ENCODE measurements around the gene VIT. TPM values are rescaled to one million over a fixed set of nuclear protein-coding genes. Genes with fewer than 3 reads are reported as not detected.

VIT gene
- total and polyA plus RNA-seq, 2 experiments from 2014 or later: 0.22 to 0.31 TPM

DNA sequence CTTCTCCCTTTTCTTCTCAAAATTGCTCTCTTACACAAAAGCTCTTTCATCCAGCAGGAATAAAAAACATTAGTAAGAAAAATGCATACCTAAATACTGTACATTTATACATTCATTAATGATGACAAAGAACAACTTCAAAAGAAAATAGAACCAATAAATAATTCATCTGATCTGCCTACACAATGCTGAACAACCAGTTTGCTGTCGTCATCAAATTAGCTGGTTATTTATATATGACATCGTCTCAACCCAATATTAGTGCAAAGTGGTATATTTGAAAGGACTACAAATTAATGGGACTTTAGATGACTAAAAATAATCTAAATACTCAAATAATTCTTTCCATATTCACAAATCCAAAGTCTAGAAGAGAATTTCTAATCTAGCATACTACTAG lies 24.8 kb upstream of the VIT start:
- H3K27me3 ChIP-seq (replicated peaks; ENCODE audit: insufficient read depth): no peaks in the 10 kb centered on the region
- DNase-seq: no peak
- H3K4me1 ChIP-seq (ENCODE audit: insufficient read depth): peaks cover 25% of the 10 kb centered on the region
- H3K4me2 ChIP-seq (ENCODE audit: unreplicated experiment): no peak overlapping the region
- 70 to 76% methylated on average over 2 of the region's 2 CpGs for WGBS, 2 experiments (ENCODE audit: low coverage in 1 of 2, low lambda C conversion rate in 2 of 2, missing lambda C conversion rate in 2 of 2)
- H4K20me1 ChIP-seq (ENCODE audit: insufficient read depth): no peaks in the 10 kb centered on the region
- no peaks in the 10 kb centered on the region for H3K9me2 ChIP-seq (ENCODE audit: insufficient read depth)
- H3F3A ChIP-seq (ENCODE audit: insufficient read depth): peaks cover 20% of the 10 kb centered on the region
- peak overlapping the region; percentile 47 for H3K27ac ChIP-seq
- in situ Hi-C loops (cut with MboI): no loop called here
- no peak overlapping the region for H3K4me3 ChIP-seq
- H2AFZ ChIP-seq: no peak overlapping the region
- H3K36me3 ChIP-seq (ENCODE audit: low read depth): no peaks in the 10 kb centered on the region
- no peaks in the 10 kb centered on the region for H3K9me3 ChIP-seq (ENCODE audit: low read depth)
- no peaks in the 10 kb centered on the region for H3K79me2 ChIP-seq (ENCODE audit: insufficient read depth)
- H3K9ac ChIP-seq: peak overlapping the region; percentile 15; the same call in 1 of the 2 replicates
- TF ChIP-seq EZH2phosphoT487 (IDR thresholded peaks at IDR 0.05; ENCODE audit: insufficient read depth, low read depth) (no peak), EZH2 (IDR thresholded peaks at IDR 0.05; ENCODE audit: insufficient read depth, poor library complexity, severe bottlenecking) (no peak)

DNA sequence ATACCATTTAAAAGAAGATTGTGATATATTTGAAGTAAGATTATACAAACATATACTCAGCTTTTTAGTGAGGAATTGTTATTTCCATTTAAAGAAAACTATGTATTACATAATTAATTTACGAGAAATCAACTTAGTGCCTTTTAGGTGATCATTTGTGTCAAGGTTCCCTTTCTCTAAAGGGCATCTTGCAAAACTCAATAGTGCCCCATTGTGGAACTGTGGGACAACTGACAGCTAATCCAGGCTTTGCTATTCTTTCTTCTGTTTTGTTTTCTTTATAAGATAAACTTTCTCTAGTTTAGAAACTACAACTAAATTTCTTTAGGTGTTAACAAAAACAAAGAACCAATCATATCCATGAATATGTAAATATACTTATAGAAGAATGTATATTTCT lies 24.3 kb upstream of the VIT start:
- H2AFZ ChIP-seq: no peak overlapping the region
- no peak overlapping the region for H3K4me2 ChIP-seq (ENCODE audit: unreplicated experiment)
- in situ Hi-C loops (cut with MboI): no loop called here
- no peaks in the 10 kb centered on the region for H3K36me3 ChIP-seq (ENCODE audit: low read depth)
- no peak overlapping the region for H3K27ac ChIP-seq
- no peaks in the 10 kb centered on the region for H3K9me3 ChIP-seq (ENCODE audit: low read depth)
- H3K9ac ChIP-seq: no peak overlapping the region
- peaks cover 25% of the 10 kb centered on the region for H3K4me1 ChIP-seq (ENCODE audit: insufficient read depth)
- H4K20me1 ChIP-seq (ENCODE audit: insufficient read depth): no peaks in the 10 kb centered on the region
- H3K79me2 ChIP-seq (ENCODE audit: insufficient read depth): no peaks in the 10 kb centered on the region
- H3F3A ChIP-seq (ENCODE audit: insufficient read depth): peaks cover 20% of the 10 kb centered on the region
- DNase-seq: peak; percentile 75
- H3K9me2 ChIP-seq (ENCODE audit: insufficient read depth): no peaks in the 10 kb centered on the region
- WGBS, 2 experiments (ENCODE audit: low coverage in 1 of 2, low lambda C conversion rate in 2 of 2, missing lambda C conversion rate in 2 of 2): 58 to 62% methylated on average over 1 of the region's 1 CpG
- TF ChIP-seq EZH2phosphoT487 (IDR thresholded peaks at IDR 0.05; ENCODE audit: insufficient read depth, low read depth) (no peak), EZH2 (IDR thresholded peaks at IDR 0.05; ENCODE audit: insufficient read depth, poor library complexity, severe bottlenecking) (no peak)
- H3K27me3 ChIP-seq (replicated peaks; ENCODE audit: insufficient read depth): no peaks in the 10 kb centered on the region
- no peak overlapping the region for H3K4me3 ChIP-seq

DNA sequence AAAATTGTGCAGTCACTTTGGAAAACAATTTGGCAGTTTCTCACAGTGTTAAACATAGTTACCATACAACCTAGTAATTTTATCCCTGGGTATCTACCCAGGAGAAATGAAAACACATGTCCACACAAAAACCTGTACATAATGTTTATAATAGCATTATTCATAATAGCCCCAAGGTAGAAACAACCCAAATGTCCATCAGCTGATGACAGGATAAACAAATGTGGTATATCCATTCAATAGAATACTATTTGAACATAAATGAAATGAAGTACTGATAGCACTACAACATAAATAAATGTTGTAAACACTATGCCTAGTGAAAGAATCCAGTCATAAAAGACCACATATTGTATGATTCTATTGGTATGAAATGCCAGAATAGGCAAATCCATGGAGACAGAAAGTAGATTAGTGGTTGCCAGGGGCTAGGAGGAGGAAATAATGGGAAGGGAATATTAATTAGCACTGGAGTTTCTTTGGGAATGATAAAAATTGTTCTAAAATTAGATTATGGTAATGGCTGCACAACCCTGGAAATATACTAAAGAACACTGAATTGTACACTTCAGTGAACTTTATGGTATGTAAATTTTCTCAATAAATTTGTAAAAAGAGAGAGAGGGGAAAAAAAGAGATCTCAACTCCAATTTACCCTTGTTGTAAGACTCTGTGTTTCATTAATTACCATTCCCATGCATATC lies 20.8 kb upstream of the VIT start:
- Histone ChIP-seq H3K27me3 (replicated peaks; ENCODE audit: insufficient read depth) (no peaks in the 10 kb centered on the region), H3K4me2 (ENCODE audit: unreplicated experiment) (no peak overlapping the region), H3K4me1 (ENCODE audit: insufficient read depth) (peaks cover 25% of the 10 kb centered on the region), H3K9ac (no peak overlapping the region), H3K79me2 (ENCODE audit: insufficient read depth) (no peaks in the 10 kb centered on the region), H3K27ac (no peak overlapping the region), H3F3A (ENCODE audit: insufficient read depth) (peaks cover 13% of the 10 kb centered on the region), H4K20me1 (ENCODE audit: insufficient read depth) (no peaks in the 10 kb centered on the region), H3K9me2 (ENCODE audit: insufficient read depth) (no peaks in the 10 kb centered on the region), H3K36me3 (ENCODE audit: low read depth) (no peaks in the 10 kb centered on the region), H3K4me3 (no peak overlapping the region), H3K9me3 (ENCODE audit: low read depth) (no peaks in the 10 kb centered on the region), H2AFZ (no peak overlapping the region)
- in situ Hi-C loops (cut with MboI): no loop called here
- DNase-seq: no peak
- no peak for TF ChIP-seq EZH2 (IDR thresholded peaks at IDR 0.05; ENCODE audit: insufficient read depth, poor library complexity, severe bottlenecking)
- TF ChIP-seq EZH2phosphoT487 (IDR thresholded peaks at IDR 0.05; ENCODE audit: insufficient read depth, low read depth): no peak

DNA sequence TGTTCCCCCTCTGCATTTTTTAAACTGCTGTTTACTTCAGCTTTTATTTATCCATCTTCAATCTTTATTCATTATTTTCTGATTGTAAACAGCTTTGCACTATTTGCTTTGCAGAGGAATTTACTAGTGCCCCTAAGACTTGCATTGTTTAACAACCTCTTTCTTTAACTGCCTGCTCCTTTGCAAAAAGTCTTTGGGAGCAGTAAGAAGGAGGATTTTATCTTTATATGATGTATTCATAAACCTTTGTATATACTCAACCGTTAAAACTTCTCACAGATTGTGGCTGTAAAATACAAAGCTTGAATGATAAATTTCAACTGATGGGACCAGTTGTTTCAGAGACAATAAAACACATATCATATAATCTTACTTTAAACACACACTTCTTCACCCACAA lies 20.1 kb upstream of the VIT start:
- H3K9me3 ChIP-seq (ENCODE audit: low read depth): no peaks in the 10 kb centered on the region
- 50 to 65% methylated on average over 1 of the region's 1 CpG for WGBS, 2 experiments (ENCODE audit: low coverage in 1 of 2, low lambda C conversion rate in 2 of 2, missing lambda C conversion rate in 2 of 2)
- no peak overlapping the region for H3K27ac ChIP-seq
- no peaks in the 10 kb centered on the region for H3K36me3 ChIP-seq (ENCODE audit: low read depth)
- H3F3A ChIP-seq (ENCODE audit: insufficient read depth): peaks cover 7% of the 10 kb centered on the region
- no peaks in the 10 kb centered on the region for H3K9me2 ChIP-seq (ENCODE audit: insufficient read depth)
- H4K20me1 ChIP-seq (ENCODE audit: insufficient read depth): no peaks in the 10 kb centered on the region
- H3K4me1 ChIP-seq (ENCODE audit: insufficient read depth): peaks cover 18% of the 10 kb centered on the region
- no peak overlapping the region for H2AFZ ChIP-seq
- in situ Hi-C loops (cut with MboI): no loop called here
- DNase-seq: no peak
- no peak overlapping the region for H3K4me3 ChIP-seq
- H3K79me2 ChIP-seq (ENCODE audit: insufficient read depth): no peaks in the 10 kb centered on the region
- no peak overlapping the region for H3K9ac ChIP-seq
- no peak for TF ChIP-seq EZH2phosphoT487 (IDR thresholded peaks at IDR 0.05; ENCODE audit: insufficient read depth, low read depth)
- TF ChIP-seq EZH2 (IDR thresholded peaks at IDR 0.05; ENCODE audit: insufficient read depth, poor library complexity, severe bottlenecking): no peak
- H3K4me2 ChIP-seq (ENCODE audit: unreplicated experiment): no peak overlapping the region
- no peaks in the 10 kb centered on the region for H3K27me3 ChIP-seq (replicated peaks; ENCODE audit: insufficient read depth)

DNA sequence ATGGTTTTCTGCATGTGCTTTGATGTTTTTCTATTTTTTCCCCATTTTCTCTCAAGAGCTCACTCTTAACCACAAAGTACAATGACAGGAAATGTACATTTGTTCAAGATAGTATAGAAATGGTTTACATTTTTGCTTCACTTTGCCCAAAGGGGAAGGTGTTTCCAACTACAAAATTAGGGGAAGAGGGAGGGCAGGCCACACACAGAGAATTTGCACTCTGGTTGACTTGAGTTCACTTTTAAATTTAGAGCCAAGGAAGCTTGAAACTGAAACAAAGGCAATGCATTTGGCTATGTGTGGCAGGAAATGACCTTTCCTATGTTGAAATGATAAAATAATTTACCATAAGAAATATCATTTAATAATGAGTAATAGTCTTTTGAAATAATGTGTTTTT lies 19.1 kb upstream of the VIT start:
- Histone ChIP-seq H3K4me2 (ENCODE audit: unreplicated experiment) (no peak overlapping the region), H3K9me2 (ENCODE audit: insufficient read depth) (no peaks in the 10 kb centered on the region), H3F3A (ENCODE audit: insufficient read depth) (no peaks in the 10 kb centered on the region; the same call in 1 of the 2 replicates), H3K4me1 (ENCODE audit: insufficient read depth) (peaks cover 8% of the 10 kb centered on the region; the same call in 1 of the 2 replicates), H3K4me3 (no peak overlapping the region), H3K27ac (no peak overlapping the region), H3K9me3 (ENCODE audit: low read depth) (no peaks in the 10 kb centered on the region), H3K9ac (no peak overlapping the region), H4K20me1 (ENCODE audit: insufficient read depth) (no peaks in the 10 kb centered on the region), H2AFZ (no peak overlapping the region), H3K27me3 (replicated peaks; ENCODE audit: insufficient read depth) (no peaks in the 10 kb centered on the region), H3K36me3 (ENCODE audit: low read depth) (no peaks in the 10 kb centered on the region), H3K79me2 (ENCODE audit: insufficient read depth) (no peaks in the 10 kb centered on the region)
- no peak for TF ChIP-seq EZH2phosphoT487 (IDR thresholded peaks at IDR 0.05; ENCODE audit: insufficient read depth, low read depth)
- no peak for TF ChIP-seq EZH2 (IDR thresholded peaks at IDR 0.05; ENCODE audit: insufficient read depth, poor library complexity, severe bottlenecking)
- no peak for DNase-seq
- in situ Hi-C loops (cut with MboI): no loop called here

Data from GM23248 (cell line).